Measurements from ENCODE around the gene TNNC1.

DNA sequence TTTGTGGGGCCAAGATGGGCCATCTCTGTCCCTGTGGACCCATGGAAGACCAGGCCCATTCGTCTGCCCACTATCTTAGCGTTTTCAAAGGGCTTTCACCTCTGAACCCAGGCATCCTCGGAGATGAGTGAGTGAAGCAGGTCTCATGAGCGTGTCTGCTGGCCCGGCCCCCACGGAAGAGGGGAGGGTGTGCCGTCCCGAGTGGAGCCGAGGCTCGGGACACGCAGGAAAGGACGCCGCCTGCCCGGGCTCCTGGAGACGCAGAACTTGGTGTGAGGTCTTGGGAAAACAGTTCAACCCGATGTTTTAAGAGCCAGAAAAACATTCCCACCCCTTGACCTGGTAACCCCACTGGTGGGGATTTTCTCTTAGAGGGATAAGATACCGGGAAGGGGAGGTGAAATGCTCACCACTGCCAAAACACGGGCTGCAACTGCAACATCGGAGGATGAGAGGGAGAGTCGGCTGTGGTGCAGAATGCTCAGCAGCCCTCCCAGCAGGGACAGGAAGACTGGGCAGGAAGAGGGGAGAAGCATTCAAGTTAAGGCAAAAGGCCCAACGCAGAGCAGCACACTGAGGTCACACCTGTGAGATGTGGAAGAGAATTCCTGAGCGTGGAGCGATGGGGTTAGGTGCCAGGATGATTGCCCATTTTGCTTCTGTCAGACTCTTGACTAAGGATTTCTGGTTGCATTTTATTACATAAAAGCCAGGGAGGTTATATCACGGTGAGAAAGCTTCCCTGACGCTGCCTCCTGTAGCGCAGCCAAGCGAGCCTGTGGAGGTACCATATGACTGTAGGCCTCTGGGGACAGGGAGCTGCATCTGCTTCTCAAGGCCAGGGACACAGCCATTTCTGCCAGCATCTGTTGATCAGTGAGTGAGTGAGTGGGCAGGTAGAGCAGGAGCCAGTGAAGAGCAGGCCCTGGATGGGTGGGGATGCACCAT lies 27.2 kb upstream of the TNNC1 start:
- TF ChIP-seq SUZ12 (IDR thresholded peaks at IDR 0.05; ENCODE audit: extremely low read depth, insufficient read depth, insufficient read length) (no peak), YY1 (IDR thresholded peaks at IDR 0.05; ENCODE audit: insufficient read depth, insufficient read length) (no peak)
